GM21737 (cell line): ENCODE results near the gene LGALS14.

Experiments
- ATAC-seq: cut with Tn5 transposase; IDR thresholded peaks from one replicate; pipeline ENCODE4 v1.9.1; 2021; ENCODE audit warnings: mild to moderate bottlenecking, moderate library complexity; ENCODE audit not compliant: unreplicated experiment

LGALS14 gene

DNA sequence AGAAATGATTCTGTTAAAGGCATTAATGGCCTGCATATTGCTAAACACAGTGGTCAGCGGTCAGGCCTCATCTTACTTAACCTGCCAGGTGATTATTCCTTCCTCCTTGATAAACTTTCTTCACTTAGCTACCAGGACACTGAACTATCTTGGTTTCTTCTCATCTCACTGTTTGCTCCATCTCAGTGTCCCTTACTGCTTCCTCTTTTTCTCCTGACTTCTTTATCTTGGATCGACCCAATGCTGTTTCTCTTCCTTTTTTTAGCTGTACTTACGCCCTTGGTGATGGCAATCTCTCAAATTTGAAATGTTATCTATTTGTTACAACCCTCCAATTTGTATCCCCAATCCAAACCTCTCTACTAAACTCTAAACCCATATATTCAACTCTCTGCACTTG is 41.4 kb downstream of the LGALS14 start:
- ATAC-seq = no peak

GRCh38 chr19:39746836-39747529 is 42.7 kb downstream of the LGALS14 start:
- no peak for ATAC-seq

DNA sequence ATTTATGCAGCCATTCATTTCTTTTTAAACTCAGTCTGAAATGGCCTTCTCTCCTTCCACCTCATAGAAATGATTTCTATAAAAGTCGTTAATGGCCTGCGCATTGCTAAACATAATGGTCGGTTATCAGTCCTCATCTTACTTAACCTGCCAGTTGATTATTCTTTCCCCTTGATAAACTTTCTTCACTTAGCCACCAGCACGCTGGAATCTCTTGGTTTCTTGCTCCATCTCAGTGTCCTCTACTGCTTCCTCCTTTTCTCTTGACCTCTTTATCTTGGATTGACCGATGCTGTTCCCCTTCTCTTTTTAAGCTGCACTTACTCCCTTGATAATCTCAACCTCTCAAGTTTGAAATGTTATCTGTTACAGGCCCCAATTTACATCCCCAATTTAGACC is 45.7 kb downstream of the LGALS14 start:
- no peak for ATAC-seq

DNA sequence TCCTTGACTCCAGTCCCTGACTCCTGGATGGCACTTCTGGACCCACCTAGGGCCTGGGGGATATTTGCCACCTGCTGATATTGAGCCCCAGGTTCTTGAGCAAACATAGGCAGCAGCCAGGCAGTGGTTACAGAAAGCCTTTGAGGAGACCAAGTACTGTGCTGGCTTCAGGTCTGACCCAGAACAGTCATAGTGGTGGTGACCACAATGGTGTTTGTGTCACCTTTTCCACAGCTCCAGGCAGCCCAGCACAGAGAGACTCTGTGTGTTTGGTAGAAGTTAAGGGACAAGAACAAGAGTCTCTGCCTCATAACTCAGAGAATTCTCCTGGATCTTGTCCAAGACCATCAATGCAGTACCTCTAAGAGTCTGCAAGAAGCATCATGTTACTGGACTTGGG is 48.1 kb downstream of the LGALS14 start:
- no peak for ATAC-seq

- no peak for ATAC-seq
Measured at GRCh38 chr19:39752795-39753194, 48.5 kb downstream of the LGALS14 start.

- ATAC-seq = no peak
Measured at GRCh38 chr19:39754544-39754943, 50.3 kb downstream of the LGALS14 start.

DNA sequence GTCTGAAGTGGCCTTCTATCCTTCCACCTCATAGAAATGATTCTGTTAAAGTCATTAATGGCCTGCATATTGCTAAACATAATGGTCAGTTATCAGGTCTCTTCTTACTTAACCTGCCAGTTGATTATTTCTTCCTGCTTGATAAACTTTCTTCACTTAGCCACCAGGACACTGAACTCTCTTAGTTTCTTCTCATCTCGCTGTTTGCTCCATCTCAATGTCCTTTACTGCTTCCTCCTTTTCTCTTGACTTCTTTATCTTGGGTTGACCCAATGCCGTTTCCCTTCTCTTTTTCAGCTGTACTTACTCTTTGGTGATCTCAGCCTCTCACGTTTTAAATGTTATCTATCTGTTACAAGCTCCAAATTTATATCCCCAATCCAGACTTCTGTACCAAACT is 50.7 kb downstream of the LGALS14 start:
- no peak for ATAC-seq
